HG02610 (cell line): ENCODE data around the gene MTCL1.

Source experiments
- ATAC-seq: cut with Tn5 transposase; IDR thresholded peaks from one replicate; pipeline ENCODE4 v1.9.1; 2021; ENCODE audit warnings: mild to moderate bottlenecking, moderate library complexity; ENCODE audit not compliant: unreplicated experiment

MTCL1 gene

DNA sequence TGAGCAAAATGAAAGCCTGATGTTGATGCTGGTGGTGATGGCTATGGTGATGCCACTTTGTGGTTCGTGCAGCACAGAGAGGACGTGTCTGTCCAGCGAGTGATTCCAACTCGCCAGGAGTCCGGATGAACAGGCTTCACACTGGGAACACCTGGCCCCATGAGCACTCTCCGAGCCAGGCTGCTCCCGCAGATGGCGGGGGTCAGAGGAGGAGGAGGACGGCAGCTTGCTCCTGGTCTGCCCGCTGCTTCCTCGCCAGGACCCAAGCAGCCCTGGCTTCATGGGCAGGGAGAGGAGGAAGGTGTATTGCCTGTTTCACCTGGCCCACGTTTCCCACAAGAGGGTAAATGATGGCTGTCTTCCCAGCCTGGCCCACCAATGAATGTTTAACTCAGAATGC, 121.6 kb downstream of the MTCL1 start:
- ATAC-seq, result no peak

DNA sequence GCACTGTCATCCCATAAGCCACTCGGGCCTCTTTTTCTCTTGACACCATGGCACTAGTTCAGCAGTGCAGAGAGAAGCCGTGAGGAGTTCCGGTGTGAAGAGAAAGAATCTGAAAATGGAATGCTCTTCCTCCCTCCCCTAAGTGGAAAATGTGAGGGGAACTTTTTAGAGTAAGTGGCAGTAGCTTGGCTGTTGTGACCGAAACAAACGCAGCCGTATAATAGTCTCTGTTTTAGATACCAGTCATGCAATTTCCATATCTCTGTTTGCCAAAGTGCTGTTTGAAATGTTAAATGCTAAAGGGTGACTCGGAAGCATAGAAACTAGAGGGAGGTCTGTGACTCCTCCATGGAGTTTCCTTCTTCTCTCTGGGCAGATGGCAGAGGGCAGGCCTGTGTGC, 122.9 kb downstream of the MTCL1 start:
- no peak for ATAC-seq

DNA sequence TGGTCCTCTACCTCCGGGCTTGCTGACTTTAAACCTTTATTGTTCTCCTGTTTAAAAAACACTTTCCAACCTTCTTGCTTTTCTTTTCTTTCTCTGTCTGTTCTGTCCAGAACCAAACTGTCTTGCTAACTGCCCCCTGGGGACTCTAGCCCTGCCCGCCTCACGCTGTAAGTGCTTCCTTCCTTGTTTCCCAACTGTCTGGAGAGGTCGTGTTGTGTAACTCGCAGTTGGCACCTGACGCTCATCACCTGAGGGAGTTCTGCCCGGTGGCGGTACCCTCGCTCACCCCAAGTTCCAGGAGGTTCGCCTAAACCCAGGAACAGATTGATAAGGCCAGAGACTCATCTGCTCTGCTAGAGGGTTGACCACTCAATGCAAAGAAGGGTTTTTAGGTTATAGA, 123.4 kb downstream of the MTCL1 start:
- no peak for ATAC-seq

DNA sequence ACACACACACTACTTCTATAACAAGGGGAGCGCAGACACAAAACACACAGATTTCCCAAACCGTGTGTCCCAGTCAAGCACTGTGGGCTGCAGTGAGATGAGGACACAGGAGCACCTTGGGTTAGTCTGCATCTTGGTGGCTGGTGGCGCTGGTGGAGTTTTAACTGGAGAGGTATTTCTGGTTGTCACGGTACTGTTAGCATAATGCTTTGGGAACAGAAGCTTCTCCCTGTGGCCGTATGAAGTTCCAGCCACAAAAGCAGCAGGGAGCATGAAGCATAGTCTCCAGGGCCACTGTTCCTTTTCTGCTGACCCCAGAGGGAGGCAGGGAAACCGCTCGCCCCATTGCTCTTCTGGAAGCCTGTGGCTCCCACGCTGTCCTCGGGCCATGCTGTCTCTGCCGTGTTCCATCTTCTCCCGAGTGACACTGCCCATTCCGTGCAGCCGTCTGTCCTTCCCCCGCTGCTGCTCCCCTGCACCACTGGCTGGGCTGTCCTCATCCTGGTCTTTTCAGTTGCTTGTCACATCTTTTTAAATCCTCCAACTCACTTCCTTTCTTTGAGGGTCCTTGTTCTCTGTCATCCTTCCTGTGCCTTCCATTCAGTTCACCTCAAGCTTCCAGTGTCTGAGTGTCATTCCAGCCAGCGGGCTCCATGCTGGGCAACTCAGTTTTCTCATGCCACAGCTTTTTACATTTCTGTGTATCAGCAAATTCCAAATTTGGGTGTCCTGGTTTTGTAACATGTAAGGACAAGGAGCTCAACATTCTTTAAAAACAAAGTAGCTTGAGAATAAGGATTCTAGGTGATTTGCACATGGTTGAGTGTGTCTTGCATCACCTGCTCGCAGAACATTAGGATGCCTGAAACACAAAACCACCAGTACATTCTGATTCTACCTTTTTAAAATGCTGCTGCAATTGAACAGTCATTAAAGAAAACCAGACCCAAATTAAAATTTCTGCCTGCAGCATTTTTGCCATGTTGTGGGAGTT, 125.0 kb downstream of the MTCL1 start:
- no peak for ATAC-seq

DNA sequence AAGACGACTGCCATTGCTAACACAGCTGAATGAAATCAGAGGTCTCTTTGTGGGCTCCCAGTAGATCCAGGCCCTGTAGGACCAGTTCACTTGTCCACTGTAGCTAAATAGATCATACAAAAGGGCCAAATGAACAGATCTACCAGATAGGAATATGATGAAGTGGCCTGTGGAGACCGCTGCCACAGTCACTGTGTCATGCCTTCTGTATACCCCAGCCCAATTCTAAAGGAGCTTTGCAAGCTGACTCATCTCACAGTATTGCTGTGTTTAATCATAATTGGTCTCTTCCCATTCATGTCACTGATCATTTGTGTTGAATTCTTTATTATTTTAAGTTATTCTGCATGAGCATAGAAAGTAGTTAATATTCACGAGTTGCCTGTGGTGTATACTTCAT, 125.8 kb downstream of the MTCL1 start:
- no peak for ATAC-seq

DNA sequence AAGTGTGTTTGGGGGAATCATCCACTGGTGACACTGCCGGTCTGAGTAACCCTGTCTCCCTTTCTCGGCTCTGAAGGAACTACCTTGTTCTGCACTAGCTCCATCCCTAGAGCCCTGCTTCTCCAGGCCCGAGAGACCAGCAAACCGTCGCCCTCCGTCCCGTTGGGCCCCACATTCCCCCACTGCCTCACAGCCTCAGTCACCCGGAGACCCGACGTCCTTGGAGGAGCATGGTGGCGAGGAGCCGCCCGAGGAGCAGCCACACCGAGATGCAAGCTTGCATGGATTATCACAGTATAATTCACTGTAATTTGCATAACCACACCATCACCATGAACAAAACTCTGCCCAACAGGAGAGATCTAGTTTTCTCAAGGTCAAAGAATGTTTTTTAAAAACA, 126.2 kb downstream of the MTCL1 start:
- no peak for ATAC-seq

DNA sequence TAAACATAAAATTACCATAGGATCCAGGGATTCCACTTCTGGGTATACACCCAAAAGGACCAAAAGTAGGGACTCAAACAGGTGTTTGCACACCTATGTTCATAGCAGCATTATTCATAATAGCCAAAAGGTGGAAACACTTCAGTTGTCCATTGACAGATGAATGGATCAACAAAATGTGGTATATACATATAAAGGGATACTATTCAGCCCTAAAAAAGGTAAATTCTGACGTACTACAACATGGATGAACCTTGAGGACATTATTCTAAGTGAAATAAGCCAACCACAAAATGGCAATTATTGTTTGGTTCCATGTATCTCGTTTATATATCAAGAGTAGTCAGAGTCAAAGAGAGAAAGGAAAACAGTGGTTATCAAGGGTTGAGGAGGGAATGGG, 128.1 kb downstream of the MTCL1 start:
- ATAC-seq, result no peak

DNA sequence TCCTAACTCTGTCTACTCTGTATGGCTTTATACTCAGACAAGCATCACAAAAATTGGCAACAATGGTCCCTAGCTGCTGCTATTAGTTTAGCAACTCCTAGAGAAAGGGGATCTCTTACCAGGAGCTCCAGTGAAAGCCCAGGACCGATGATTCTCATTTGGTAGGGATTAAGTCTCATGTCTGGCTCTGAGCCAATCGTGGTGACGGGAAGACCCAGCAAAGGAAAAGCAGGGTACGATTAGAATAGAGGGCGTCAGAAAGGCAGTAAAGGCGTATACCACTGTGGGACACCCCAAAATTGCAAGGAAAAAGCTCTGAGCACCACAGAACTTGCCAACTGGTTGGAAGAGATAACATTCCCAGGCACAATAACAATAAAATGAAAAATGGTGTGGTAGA, 129.5 kb downstream of the MTCL1 start:
- no peak for ATAC-seq

DNA sequence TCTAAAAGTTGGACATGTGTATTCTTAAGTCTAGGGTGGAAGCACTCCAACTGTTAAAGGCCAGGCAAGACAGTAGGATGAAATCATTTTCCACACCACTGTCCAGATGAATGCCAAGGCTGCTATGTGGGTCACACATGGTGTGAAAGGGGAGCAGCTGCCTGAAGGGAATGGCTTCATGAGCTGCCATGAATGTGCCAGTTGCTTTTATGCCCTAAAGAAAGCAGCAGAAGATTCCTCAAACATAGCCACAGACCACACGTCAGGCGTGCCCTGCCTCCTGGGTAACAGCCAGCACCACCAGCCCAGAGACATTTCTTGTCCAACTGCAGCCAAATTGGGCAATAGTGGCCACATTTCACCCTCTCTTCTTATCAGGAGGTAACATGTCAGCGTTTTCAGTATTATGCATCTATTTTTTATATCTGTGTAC, 130.2 kb downstream of the MTCL1 start:
- ATAC-seq, result no peak

DNA sequence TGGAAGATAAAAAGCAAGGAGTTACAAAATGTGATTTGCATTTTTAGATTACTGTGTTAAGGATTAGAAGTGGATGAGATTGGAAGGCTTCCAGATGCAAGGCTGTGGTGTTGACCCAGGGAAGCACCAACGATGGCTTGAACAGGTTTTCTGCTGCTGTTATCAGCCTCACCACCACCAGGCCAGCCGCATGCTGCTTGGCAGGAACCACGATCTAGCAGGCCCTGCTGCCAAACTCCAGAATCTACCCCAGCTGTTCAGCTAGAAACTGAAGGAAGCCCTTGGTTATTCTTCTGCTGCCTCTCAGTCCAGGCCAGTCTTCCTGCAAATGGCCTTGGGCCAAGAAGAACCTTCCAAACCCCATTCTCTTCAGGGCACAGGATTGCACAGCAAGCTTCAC, 133.9 kb downstream of the MTCL1 start:
- ATAC-seq, result no peak

DNA sequence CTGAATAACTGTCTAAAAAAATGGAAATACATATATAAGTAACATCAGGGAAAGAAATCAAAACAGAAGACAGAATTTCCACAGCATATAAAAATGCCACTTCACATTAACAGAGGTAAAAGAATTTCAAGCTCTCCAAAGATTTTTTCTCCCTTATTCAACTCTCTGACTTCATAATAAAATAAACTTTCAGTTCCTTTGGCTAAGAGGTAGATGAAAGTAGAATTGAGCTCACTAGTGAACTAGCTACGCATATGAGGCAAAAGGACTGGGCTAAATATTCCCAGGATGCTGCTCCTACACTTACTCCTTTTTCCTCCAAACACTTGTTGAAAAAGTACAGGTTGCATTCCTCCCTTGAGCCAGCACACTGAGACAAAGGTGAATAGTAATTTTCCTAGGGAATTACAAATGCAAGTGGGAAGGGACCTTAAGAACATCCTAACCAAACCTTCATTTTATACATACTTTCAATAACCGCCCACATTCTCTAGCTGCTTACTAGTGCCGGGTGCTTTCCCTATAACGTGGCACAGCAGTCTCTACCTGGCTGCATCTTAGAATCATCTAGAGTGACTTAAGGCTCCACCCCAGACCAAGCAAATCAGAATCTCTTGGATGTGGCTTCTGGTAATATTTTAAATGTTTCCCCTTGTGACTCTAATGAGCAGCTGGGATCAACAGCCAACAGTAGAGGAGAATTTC, 136.6 kb downstream of the MTCL1 start:
- no peak for ATAC-seq

DNA sequence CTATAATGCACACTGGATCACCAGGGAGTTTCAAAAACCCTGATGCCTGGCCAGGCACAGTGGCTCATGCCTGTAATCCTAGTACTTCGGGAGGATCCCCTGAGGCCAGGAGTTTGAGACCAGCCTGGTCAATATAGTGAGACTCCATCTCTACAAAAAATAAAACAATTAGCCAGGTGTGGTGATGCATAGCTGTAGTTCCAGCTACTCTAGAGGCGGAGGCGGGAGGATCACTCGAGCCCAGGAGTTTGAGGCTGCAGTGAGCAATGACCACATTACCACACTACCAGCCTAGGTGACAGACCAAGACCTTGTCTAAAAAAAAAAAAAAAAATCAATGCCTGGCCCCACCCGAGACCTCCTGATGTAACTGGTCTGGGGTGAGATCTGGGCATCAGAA, 137.2 kb downstream of the MTCL1 start:
- ATAC-seq, result no peak

DNA sequence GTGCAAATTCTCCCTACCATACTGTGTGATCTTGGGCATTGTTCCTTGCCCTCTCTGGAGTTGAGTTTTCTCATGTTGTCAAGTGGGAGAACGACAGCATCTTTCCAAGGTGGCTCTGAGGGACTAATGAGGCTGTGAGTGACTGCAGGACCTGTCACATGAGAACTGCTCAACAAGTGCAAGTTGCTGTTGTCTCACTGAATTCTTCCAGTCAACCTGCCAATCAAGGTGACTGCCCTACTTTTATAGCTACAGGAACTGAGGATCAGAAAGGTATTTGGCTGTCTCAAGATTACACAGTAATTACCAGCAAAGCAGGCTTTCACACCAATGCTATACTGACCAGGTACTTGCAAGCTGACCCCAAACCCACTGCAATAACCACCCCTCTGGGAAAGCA, 137.6 kb downstream of the MTCL1 start:
- no peak for ATAC-seq

DNA sequence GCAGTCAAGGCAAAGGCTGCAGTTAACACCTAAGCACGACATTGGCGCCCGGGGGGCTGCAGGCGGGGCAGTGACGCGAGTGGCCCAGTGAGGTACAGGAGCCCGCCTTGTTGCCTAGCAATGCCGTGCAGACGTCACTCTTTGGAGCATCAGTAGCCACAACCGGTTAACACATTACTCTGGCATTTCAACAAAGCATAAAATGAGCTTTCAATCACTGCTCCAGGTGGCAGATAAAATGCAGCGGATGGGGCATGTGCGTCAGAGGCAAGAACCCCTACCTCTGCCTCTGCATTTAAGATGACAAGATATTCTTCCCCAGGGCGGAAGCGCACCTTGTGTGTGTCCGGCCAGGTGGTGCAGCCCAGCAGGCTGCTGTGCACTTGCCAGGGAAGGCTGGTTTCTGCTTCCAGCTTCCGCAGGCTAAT, 139.4 kb downstream of the MTCL1 start:
- no peak for ATAC-seq

DNA sequence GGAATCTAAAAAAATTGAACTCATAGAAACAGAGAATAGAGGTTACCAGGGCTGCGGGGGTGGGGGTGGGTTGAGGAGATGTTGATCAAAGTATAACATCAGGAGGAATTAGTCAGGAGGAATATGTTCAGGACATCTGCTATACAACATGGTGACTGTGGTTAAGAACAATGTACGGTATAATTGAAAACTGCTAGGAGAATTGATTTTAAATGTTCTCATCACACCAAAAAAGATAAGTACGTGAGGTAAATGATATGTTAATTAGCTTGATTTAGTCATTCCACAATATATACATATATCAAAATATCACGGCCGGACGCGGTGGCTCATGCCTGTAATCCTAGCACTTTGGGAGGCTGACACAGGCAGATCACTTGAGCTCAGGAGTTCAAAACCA, 140.2 kb downstream of the MTCL1 start:
- no peak for ATAC-seq

DNA sequence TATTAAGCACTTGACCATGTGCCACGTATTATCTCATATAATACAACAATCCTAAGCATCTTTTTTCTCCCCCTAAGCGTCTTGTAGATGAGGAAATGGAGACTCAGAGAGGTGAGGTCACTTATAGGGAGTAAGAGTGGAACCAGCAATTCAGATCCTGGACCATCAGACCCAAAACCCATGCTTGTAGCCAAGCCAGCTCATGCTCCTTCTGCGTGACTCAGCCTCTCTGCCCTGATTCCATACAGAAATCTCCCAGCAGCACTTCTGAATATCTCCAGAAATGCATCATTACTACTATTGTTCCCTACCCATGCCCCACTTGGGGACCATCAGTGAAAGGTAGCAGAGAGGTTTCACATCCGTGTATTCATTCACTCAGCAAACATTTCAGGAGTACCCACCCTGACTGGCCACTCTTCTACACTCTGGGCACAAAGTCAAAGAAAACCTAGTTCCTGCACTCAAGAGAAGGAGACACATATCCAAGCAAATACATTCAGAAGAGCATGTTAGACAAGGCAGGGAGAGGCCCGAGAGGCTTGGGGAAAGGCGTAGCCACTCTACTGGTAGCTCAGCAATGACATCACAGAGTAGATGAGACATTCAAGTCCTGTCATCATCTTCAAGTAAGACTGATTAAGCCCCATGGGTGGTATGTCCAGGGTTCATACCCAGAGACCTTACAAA, 141.9 kb downstream of the MTCL1 start:
- ATAC-seq, result no peak

DNA sequence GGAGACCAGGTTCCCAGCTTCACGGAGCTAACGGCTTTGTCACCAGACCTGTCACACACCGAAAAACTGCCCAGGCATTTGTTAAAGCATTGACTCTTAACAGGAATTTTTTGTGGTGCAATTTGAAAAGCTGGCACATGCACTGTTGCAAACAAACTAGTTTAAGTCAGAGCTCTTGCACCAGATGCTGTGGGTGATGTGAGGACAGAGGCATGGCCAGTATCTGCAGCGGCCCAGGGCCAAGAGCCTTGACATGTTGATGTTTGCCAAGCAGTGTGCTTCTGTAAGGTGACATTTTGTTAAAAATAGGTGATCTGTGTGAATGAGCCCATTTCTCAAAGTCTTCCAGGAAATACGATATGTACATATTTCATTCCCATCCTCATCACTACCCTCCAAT, 142.5 kb downstream of the MTCL1 start:
- no peak for ATAC-seq

DNA sequence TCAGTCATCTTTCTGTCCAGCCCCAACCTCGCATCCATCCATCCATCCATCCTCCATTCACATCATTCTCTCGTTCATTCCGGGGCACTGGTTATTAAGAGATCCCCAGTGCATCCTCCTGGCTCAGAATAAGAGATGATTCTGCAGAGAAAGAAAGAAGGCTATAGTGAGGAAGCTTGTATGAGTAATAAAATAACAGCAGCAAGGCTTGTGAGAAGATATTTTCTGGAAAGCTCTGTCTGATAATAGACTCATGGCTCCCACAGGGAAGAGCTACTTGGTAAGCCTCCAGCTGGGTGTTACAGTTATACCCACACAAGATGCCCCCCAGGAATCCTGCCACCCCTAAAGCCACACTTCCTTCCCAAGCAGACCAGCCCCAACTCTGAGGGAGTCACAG, 143.2 kb downstream of the MTCL1 start:
- no peak for ATAC-seq

DNA sequence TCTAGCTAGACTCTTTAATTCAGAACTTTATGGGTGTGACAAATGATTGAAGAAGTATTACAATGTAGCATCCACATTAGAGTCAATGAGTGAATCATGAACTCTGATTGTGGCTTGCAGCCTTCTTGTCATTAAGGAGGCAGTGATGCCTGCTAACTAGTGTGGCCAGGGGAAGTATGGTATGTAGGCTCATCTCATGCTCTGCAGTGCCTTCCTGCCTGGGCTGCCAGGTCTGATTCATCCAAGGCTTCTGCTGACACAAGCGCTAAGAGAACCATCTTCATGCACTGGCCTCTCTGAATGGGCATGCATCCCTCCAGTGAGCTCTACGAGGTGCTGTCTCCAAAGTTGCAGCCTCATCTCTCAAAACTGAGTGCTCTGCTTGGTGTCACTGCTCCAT, 144.3 kb downstream of the MTCL1 start:
- no peak for ATAC-seq

DNA sequence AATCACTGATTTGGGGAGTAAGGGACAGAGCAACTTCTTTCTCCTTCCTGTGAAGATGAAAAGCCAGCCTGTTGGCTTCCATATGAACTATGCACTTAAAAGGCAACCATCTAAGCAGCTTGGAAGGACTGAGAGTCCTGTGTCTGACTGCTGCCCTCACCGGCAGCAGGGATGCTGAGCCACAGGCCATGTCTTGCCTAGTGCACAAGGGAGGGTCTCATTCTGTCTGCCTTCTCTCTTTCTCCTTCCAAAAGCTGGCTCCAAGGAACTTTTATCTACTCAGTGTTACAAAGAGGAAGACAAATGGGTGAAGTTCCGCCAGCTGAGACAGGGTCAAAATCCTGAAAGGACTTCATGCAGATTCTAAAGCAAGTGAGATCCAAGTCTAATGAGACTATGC, 146.3 kb downstream of the MTCL1 start:
- no peak for ATAC-seq

DNA sequence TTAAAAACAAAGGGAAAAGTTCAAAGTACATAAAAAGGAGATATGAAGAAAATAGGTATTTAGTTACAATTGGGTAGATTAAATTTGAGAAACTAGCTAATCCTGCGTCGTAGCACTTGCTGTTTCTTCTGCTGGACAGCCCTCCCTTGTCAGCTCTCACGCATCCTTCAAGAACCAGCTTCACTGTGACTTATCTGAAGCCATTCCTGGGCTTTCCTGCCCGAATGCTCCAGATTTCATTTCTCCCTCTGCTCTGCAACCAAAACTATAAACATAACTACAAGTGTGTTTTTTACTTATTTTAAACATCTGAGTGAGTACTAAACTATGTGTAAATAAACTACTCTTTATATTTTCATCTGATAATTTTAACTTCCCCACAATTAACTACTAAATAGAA, 149.2 kb downstream of the MTCL1 start:
- no peak for ATAC-seq

DNA sequence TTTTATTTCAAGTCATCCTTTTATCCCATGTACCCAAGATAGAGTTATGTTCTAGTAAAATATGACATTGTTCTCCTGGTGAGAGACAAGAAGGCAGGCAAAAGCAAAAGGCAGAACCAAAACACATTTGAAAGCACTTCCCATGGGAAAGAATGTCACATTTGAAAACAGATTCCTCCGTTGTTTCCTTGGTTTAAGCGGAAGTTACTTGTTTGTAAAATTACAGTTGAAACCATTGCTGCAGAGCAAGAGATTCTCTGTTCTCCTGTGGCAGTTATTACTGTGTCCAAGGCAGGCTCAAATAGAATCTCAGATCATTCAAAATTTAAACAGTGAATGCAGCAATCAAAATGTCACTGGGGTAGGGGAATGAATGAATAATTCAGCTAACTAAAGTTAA, 149.6 kb downstream of the MTCL1 start:
- ATAC-seq, result no peak
